Omental fat pad (tissue), 4 donors: ENCODE data around the gene CYP51A1. TPM values are rescaled to one million over a fixed set of nuclear protein-coding genes. Genes with fewer than 3 reads are reported as not detected.

Experiments used
- ATAC-seq: fragments of 150-250 bp; one replicate; pipeline ENCODE4 v1.9.1; 2016; ENCODE audit warnings: mild to moderate bottlenecking, moderate library complexity; ENCODE audit not compliant: low FRiP score
- DNase-seq: peaks from one replicate; pipeline ENCODE4 v3.0.0-alpha.2; 2019; ENCODE audit warnings: low spot score
- total RNA-seq, 4 donors: library from RNA; depleted of rRNA; stranded (reverse); fragments of >200 nt; gene quantifications; one replicate each; pipeline ENCODE4 v1.1.0, GENCODE V29; 2016
- TF ChIP-seq, protein P1 (sequence below), 3 donors: fragments of 450-650 bp; IDR thresholded peaks; one replicate each; pipeline ENCODE4 v1.5.1; 2016 to 2017; ENCODE audit warnings: antibody characterized with exemption in 3 of 3, mild to moderate bottlenecking in 3 of 3, moderate library complexity in 2 of 3

CYP51A1 gene
- total RNA-seq, 4 donors from 2014 or later, result 22.2 to 79.6 (median 32.1) TPM

DNA sequence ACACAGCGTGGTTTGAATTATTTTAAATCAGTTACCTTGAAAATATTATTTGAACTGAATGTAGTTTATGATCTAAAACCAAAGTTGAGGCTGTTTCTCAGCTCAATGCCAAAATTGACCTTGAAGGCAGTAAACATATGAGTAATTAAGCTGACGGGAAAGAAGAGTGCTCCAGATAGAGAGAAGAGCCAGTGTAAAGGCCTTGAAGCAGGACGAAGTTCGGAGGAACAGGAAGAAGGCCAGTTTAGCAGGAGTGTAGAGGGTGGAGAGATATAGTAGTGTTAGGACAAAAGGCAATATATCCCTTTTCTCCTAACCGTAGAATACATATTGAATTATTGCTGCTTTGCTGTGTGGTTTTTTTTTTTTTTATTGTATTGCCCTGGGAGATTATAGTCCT is 63.2 kb downstream of the CYP51A1 start:
- no peak for ATAC-seq
- TF ChIP-seq, protein P1, sequence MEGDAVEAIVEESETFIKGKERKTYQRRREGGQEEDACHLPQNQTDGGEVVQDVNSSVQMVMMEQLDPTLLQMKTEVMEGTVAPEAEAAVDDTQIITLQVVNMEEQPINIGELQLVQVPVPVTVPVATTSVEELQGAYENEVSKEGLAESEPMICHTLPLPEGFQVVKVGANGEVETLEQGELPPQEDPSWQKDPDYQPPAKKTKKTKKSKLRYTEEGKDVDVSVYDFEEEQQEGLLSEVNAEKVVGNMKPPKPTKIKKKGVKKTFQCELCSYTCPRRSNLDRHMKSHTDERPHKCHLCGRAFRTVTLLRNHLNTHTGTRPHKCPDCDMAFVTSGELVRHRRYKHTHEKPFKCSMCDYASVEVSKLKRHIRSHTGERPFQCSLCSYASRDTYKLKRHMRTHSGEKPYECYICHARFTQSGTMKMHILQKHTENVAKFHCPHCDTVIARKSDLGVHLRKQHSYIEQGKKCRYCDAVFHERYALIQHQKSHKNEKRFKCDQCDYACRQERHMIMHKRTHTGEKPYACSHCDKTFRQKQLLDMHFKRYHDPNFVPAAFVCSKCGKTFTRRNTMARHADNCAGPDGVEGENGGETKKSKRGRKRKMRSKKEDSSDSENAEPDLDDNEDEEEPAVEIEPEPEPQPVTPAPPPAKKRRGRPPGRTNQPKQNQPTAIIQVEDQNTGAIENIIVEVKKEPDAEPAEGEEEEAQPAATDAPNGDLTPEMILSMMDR (IDR thresholded peaks at IDR 0.05), result no peak
- no peak for DNase-seq

DNA sequence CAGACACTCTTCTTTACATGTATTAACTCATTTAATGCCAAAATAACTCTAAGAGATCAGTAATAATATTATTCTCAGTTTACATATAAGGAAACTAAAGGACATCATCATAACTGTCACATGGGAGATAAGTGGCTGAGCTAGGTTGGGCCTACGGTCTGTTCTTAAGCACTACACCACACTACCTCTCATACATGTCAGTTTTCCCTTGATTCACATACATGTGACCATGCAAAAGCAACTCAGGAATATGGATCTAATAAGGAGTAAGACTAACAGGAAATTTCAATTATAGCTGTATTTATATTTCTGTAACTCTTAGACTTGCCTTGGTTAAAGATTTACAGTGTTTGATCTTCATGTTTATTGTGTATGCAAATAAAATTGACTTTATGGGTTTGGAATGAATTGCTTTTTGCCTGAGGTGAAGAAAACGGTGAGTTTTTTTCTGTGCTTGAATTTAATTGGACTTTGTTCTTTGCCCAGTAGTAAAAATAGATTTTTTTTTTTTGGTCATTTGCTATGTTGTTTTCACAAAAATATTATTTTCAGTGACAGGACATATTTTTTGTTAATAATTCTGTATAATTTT is 69.7 kb downstream of the CYP51A1 start:
- no peak for DNase-seq
- TF ChIP-seq, protein P1 (IDR thresholded peaks at IDR 0.05), result no peak
- ATAC-seq, result no peak

Other genes starting within 250 kb of the CYP51A1 start
- gene AKAP9, start 193.6 kb downstream of the CYP51A1 start, total RNA-seq, result 10 to 100 TPM; 44.4 to 73.9 (median 62.7) TPM
- gene LRRD1, start 44.7 kb upstream of the CYP51A1 start, total RNA-seq, result under 1 TPM in 2 of 4 donors, not detected in 2; 0.12 to 0.28 TPM
- gene KRIT1, start 111.4 kb upstream of the CYP51A1 start, total RNA-seq, result 10 to 100 TPM; 57.9 to 80.5 (median 62.0) TPM
- gene ANKIB1, start 111.5 kb upstream of the CYP51A1 start, total RNA-seq, result 10 to 100 TPM; 30.6 to 55.2 (median 36.3) TPM